GM23248 (cell line): ENCODE data around the gene HCN3.

Experiments used
- EZH2 ChIP-seq: fragments of 200-600 bp; sonication (generic); IDR thresholded peaks from 2 replicates; pipeline ENCODE4 v1.6.1; 2018; ENCODE audit warnings: antibody characterized with exemption, mild to moderate bottlenecking; ENCODE audit not compliant: insufficient read depth, poor library complexity, severe bottlenecking
- EZH2phosphoT487 ChIP-seq: fragments of 200-600 bp; sonication (generic); IDR thresholded peaks from 2 replicates; pipeline ENCODE4 v1.6.1; 2018; ENCODE audit warnings: antibody characterized with exemption, moderate library complexity, mild to moderate bottlenecking, low read depth; ENCODE audit not compliant: insufficient read depth

- TF ChIP-seq EZH2 (no peak), EZH2phosphoT487 (no peak)
Observed at GRCh38 chr1:155245163-155245524, 32.1 kb upstream of the HCN3 start.
